TTC549 (cell line): ENCODE results near the gene MYOCD.

Experiments
- FAIRE-seq: peaks from 2 replicates; lab custom pipeline; 2012; peaks lifted over from hg19 to GRCh38; lab: Jason Lieb, UNC

MYOCD gene

GRCh38 chr17:12756786-12757185 is 91.1 kb downstream of the MYOCD start:
- no peak for FAIRE-seq

- FAIRE-seq: no peak
Observed at GRCh38 chr17:12759090-12759489, 93.4 kb downstream of the MYOCD start.

GRCh38 chr17:12765548-12765947 is 99.9 kb downstream of the MYOCD start:
- no peak for FAIRE-seq

- FAIRE-seq: no peak
Observed at GRCh38 chr17:12768255-12768654, 102.6 kb downstream of the MYOCD start.

DNA sequence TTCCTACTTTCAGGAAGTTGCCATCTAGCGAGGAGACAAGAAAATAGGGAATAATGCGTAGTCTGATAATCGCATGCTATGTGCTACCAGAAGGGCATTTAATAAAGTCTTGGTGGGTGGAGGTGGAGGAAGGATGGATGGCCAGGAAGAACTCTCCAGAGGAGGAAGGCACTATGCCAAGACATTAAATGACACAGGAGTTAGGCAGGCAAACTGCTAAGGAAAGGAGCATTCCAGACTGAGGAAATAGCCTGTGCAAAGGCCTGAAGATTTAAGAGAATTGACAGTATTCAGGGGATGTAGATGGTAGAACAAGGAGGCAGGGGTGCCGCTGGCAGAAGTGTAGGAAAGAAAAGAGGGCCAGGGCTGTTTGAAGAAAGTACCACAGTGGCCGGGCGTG is 104.3 kb downstream of the MYOCD start:
- FAIRE-seq: no peak

GRCh38 chr17:12773153-12773552 is 107.5 kb downstream of the MYOCD start:
- FAIRE-seq: no peak

DNA sequence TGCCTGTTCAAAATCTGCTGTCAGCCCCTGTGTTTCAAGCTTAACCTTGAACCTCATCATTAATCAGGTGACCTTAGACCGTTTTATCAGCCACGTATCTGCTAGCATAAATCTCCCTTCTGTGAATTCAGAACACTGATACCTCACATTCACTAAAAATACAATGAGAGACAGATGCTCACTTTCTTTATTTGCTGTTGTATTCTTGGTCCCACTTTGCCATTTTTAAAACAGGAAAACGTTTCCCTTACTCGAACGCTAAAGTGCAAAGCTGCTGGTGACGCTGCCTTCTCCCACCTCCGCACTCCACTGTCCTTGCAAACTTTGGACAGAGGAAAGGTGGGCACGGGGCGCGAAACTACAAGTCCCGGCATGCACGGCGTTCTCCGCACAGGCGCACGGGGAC is 123.4 kb downstream of the MYOCD start:
- FAIRE-seq: no peak

DNA sequence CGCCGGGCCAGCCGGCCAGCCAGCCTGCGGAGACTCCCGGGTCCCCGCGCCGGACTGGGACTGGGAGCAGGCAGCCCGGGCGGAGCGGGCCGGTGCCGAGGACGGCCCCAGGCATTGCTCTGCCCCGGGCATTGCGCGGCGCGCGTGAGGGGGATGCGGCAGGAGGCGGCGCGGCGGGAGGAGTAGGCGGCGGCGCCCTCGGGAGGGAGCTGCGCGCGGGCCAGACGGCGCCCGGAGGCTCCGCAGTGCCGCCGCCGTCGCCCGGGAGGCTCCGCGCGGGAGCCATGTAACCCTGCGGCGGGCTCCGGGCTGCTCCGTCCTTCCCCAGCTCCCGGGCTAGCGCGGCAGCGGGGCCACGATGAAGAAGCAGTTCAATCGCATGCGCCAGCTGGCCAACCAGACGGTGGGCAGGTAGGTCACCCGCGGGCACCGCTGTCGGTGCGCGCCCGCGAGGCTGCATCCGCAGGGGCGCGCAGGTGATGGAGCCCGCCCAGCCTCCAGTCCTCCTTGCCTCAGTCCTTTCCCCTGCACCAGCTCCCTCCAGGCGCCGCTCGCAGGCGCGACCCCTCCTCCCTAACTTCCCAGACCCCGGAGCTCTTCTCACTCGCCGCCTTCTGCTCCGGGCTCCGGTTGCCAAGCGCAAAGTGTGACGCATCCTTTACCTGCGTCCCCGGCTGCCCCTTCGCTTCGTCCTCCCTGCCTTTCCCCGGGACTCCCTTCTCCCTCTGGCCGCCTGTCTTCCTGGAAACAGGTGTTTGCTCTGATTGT is 124.0 kb downstream of the MYOCD start, which contains the start of gene ARHGAP44:
Gene ARHGAP44 (plus strand): TSS at position 18 of the 768 bp plus-strand sequence. CDS start 341 bp downstream, at position 359.
- no peak for FAIRE-seq

- no peak for FAIRE-seq
Observed at GRCh38 chr17:12790249-12791106, 124.8 kb downstream of the MYOCD start.

DNA sequence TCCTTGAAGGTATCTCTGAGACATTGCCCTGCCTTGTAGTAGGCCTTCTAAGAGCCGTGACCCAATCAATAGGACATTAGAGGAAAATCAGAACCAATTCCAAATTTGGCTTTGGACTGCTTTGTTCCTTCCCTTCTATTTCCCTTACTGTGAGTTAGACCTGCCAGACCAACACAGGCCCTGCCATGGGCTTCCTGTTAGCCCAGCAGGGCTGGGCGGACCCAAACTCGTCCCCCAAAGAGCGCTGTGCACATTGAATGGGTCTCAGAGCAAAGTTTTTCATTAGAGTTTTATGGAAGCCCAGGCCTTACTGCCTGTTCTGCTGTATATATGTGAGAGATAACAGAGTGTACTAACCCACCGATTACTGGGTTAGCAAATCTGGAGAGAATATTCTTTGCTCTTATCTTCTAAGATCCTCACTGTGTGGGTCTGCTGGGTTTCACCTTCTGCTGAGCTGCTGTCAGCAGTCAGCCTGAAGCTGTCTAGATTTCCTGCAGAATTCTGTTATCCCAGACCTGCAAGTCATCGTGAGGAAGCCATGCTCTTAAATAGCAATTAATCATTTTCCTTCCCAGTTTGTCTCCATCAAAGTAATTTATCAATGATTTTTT is 129.3 kb downstream of the MYOCD start:
- FAIRE-seq: no peak

DNA sequence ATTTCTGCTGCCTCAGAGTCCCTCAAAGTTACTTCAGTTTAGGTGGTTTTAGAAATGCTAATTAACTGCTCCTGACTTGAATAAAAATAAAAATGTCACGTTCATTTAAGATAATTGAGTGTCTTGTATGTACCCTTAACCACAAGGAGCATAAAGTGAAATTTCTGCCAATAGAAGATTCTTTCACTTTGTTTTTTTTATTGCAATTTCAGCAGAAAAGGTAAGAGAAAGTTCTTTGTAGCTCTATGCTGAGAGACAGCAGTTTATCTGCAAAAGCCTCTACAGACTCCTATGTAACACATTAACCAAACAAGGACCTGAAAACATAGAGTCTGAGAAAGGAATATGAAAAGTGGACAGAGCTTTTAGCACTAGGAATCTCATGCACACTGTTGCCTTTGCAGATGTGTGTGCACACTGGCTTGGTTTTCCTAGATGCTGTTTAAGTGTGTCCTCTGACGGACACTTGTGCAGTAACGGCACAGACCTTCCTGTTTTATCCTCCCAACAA is 135.2 kb downstream of the MYOCD start:
- no peak for FAIRE-seq

- no peak for FAIRE-seq
Observed at GRCh38 chr17:12806630-12807029, 140.9 kb downstream of the MYOCD start.

DNA sequence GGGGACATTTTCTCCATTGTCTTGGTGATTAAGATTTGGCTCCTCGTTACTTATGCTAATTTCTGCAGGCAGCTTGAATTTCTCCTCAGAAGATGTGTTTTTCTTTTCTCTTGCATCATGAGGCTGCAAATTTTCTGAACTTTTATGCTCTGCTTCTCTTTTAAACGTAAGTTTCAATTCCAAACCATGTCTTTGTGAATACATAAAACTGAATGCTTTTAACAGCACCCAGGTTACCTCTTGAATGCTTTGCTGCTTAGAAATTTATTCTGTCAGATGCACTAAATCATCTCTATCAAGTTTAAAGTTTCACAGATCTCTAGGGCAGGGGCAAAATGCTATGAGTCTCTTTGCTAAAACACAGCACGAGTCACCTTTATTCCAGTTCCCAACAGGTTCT is 143.0 kb downstream of the MYOCD start:
- no peak for FAIRE-seq

DNA sequence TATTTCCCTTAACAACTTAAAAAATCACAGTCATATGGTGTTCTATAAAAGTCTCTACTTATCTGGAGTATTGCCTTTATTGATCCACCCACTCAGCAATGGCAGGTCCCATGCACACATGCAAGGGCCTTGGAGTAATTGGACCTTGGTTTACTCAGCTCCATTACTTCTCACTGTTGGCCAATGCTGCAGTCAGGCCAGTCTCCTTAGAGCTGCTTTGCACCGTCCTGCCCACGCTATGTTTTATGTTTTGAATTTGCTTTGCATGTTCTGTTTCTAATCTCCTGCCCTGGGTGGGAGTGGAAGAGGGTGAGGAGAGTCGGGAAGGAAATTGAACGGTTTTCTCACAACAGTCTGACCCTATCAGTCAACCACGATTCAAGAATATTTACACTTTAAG is 147.2 kb downstream of the MYOCD start:
- no peak for FAIRE-seq

GRCh38 chr17:12813664-12814063 is 148.0 kb downstream of the MYOCD start:
- no peak for FAIRE-seq

- FAIRE-seq: no peak
Observed at GRCh38 chr17:12814718-12815117, 149.0 kb downstream of the MYOCD start.

GRCh38 chr17:12815642-12816141 is 150.0 kb downstream of the MYOCD start:
- no peak for FAIRE-seq
